GM12864 (cell line): ENCODE data around the gene NUDCD2.

ENCODE experiments used
- DNase-seq: peaks from one replicate; pipeline ENCODE4 v3.0.0-alpha.2; 2011; ENCODE audit warnings: low read depth
- H3K4me3 ChIP-seq: 2 replicates; pipeline ENCODE4 v1.5.1; 2011; ENCODE audit warnings: mild to moderate bottlenecking, low read depth, low read length, control low read depth
- CTCF ChIP-seq: IDR thresholded peaks from 2 replicates; pipeline ENCODE4 v1.5.1; 2011; ENCODE audit warnings: low read depth, mild to moderate bottlenecking, moderate library complexity, low read length, control low read depth, inconsistent platforms; ENCODE audit errors: missing control alignments

The NUDCD2 gene, protein sequence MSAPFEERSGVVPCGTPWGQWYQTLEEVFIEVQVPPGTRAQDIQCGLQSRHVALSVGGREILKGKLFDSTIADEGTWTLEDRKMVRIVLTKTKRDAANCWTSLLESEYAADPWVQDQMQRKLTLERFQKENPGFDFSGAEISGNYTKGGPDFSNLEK

DNA sequence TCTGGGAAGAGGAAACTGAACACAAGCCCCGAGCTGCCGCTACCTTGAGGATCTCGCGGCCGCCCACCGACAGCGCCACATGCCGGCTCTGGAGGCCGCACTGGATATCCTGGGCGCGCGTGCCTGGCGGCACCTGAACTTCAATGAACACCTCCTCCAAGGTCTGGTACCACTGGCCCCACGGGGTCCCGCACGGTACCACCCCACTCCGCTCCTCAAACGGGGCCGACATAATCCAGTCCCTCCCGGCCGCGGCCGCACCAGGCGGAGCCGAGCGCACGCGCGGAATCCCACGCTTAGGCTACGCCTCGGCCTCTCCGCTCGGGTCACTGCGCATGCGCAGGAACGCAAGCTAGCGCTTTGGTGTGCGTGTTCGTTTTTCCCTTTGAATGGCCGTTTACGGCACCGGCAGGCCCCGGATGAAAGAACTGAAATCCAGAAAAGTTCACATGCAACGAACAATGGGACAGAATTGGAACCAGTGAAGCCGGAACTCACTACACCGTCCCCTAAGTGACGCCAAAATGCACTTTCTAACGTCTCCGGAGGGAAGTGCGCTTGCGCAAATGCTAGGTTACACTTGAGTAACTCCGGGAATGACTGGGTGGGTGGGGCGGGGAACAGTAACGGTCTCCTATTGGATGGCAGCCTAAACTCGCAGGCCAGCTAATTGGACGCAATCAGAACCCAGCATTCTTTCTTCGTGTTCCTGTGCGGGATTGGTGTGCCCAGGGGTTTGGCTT is at the start of gene NUDCD2:
Gene NUDCD2, minus strand, starts transcription at position 284 of the 743 bp plus-strand sequence. Its CDS starts 52 bp downstream, at position 232.
- peak within 1 kb of the TSS; percentile 89 for H3K4me3 ChIP-seq
- peak; percentile 18 for TF ChIP-seq CTCF
- DNase-seq, result peak; percentile 99

GRCh38 chr5:163509291-163509951 is 49.5 kb upstream of the NUDCD2 start:
- no peak for DNase-seq
- no peak overlapping the region for H3K4me3 ChIP-seq
- no peak for TF ChIP-seq CTCF

DNA sequence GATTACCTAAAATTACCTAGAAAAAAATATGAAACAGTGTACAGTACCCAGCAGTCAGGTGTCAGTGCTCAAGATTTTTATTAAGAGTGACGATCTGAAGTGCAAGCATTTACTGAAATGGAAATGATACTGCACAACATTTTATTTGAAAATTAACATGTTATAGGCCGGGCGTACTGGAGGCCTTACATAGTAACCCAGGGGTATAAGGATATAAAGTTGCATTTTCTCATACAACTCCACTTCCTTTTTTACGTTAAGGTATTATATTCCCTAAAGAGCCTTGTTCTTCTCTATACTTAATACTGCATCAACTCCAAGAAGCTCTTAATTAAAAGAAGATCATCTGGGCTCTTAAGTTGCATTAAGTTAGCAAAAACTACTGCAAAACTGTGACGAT is 48.9 kb upstream of the NUDCD2 start:
- TF ChIP-seq CTCF, result no peak
- no peak for DNase-seq
- H3K4me3 ChIP-seq, result no peak overlapping the region

DNA sequence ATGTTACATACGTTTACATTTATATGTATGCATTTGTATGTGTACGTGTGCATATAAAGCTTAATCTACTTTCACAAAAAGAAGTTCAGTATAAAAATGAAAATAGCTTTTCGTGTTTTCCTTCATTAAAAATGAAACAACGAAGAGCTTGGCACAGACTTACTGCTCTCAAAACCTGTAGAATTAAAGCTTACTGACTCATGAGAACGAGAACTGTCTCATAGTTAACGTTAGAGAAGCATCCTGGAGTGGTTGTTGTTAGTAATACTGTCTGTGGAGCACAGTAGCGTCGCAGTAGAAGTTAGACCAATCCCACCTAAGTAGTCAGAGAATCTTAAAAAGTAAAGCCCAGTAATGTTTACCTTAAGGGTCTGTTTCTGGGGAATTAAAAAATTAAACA is 46.8 kb upstream of the NUDCD2 start:
- peak overlapping the region; percentile 93 for H3K4me3 ChIP-seq
- no peak for TF ChIP-seq CTCF
- DNase-seq, result no peak

DNA sequence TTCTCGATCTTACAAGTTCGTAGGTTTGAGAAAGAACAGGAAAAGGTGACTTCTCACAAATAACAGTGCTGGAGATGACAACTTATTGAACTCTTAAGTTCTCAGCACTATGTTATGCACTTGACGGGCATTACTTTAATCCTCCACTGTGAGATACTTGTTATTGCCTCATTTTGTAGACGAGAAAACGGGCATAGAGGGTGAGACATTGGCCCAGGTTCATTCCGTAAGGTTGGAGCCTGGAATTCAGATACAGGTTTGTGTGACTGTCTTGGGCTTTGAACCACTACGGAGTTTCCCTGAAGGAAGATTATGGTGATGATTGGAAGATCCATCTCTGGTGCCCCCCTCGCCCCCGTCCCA is 46.2 kb upstream of the NUDCD2 start:
- TF ChIP-seq CTCF, result no peak
- DNase-seq, result no peak

DNA sequence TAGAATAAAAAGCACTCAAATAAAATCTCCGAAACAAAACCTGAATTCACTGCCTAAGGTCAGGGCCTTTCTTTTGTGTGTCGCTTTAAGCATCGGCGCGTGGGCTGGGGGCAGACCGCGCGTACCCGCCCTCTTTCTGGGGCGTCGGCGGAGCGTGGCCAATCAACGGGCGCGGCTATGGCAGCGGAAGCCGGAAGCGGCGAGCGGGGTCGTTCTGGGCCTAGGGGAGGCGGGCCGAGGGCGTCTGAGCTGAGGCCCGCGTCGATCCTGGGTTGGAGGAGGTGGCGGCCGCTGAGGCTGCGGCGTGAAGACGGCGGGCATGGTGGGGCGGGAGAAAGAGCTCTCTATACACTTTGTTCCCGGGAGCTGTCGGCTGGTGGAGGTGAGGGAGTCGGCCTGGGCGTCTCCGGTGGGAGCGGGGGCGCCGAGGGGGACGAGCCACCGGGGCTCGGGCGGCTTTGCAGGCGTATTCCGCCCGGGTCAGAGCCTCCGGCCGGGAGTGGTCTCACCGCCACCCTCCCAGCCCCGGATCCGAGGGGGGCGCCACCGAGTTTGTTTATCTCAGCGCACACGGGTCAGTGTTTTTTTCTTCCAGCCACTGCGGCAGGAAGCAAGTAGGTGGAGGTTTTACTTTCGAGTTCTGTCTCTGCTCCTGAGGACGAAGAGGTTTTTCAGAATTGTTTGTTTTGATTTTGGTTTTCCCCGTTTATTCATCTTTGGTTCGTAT is 45.6 kb upstream of the NUDCD2 start, which contains the start of gene MAT2B:
Gene MAT2B, plus strand, starts transcription at position 252 of the 727 bp plus-strand sequence. Its CDS starts 68 bp downstream, at position 320.
- DNase-seq, result peak; percentile 80
- TF ChIP-seq CTCF, result peak; percentile 53
- H3K4me3 ChIP-seq, result peak within 1 kb of the TSS; percentile 93

More for the DNA sequence above, 46.2 kb upstream of the NUDCD2 start:
- peak overlapping the region; percentile 93 for H3K4me3 ChIP-seq
